SK-N-SH treated with all-trans-retinoic acid at 6 μM for 48 hours (cell line): ENCODE measurements around the gene RECQL5.

ENCODE experiments used
- ATAC-seq: fragments of 200-7000 bp; cut with Tn5 transposase; 3 replicates; pipeline ENCODE4 v1.9.1; 2020; ENCODE audit warnings: mild to moderate bottlenecking, moderate library complexity
- ARNTL ChIP-seq: fragments of 450-650 bp; formaldehyde crosslinking; IDR thresholded peaks from 2 replicates; pipeline ENCODE4 v1.5.0; 2020; ENCODE audit warnings: low read depth, mild to moderate bottlenecking, moderate library complexity, borderline replicate concordance
- BACH2 ChIP-seq: fragments of 250-450 bp; sonication (Bioruptor Pico); IDR thresholded peaks from 2 replicates; pipeline ENCODE4 v1.9.0; 2021; ENCODE audit warnings: mild to moderate bottlenecking, borderline replicate concordance
- CREB5 ChIP-seq: fragments of 250-450 bp; sonication (Bioruptor Pico); IDR thresholded peaks from 2 replicates; pipeline ENCODE4 v1.5.1; 2020; ENCODE audit warnings: low read depth, mild to moderate bottlenecking, moderate library complexity
- CSRNP3 ChIP-seq: fragments of 250-450 bp; sonication (Bioruptor Pico); IDR thresholded peaks from 2 replicates; pipeline ENCODE4 v1.5.1; 2021; ENCODE audit warnings: mild to moderate bottlenecking, moderate library complexity
- ESRRG ChIP-seq: fragments of 250-450 bp; sonication (Bioruptor Pico); IDR thresholded peaks from 2 replicates; pipeline ENCODE4 v1.6.1; 2021; ENCODE audit warnings: mild to moderate bottlenecking
- GLIS3 ChIP-seq: fragments of 250-450 bp; sonication (Bioruptor Pico); IDR thresholded peaks from 2 replicates; pipeline ENCODE4 v1.5.0; 2020; ENCODE audit warnings: mild to moderate bottlenecking, moderate library complexity
- ISL1 ChIP-seq: fragments of 250-450 bp; sonication (Bioruptor Pico); IDR thresholded peaks from 2 replicates; pipeline ENCODE4 v2.1.2; 2022; ENCODE audit warnings: mild to moderate bottlenecking, moderate library complexity
- OSR1 ChIP-seq: fragments of 250-450 bp; sonication (Bioruptor Pico); IDR thresholded peaks from 2 replicates; pipeline ENCODE4 v1.8.0; 2022; ENCODE audit warnings: moderate library complexity, mild to moderate bottlenecking, inconsistent platforms
- PATZ1 ChIP-seq: fragments of 250-450 bp; sonication (Bioruptor Pico); IDR thresholded peaks from 2 replicates; pipeline ENCODE4 v1.8.0; 2020; ENCODE audit warnings: mild to moderate bottlenecking, moderate library complexity, borderline replicate concordance
- POU6F1 ChIP-seq: fragments of 250-450 bp; sonication (Bioruptor Pico); IDR thresholded peaks from 2 replicates; pipeline ENCODE4 v1.8.0; 2021; ENCODE audit warnings: low read depth, mild to moderate bottlenecking, moderate library complexity, borderline replicate concordance
- PPARA ChIP-seq: fragments of 250-450 bp; sonication (Bioruptor Pico); IDR thresholded peaks from 2 replicates; pipeline ENCODE4 v1.5.0; 2020; ENCODE audit warnings: mild to moderate bottlenecking, borderline replicate concordance
- SNAI2 ChIP-seq: fragments of 250-450 bp; sonication (Bioruptor Pico); IDR thresholded peaks from 2 replicates; pipeline ENCODE4 v1.5.0; 2020; ENCODE audit warnings: mild to moderate bottlenecking, moderate library complexity
- TCF4 ChIP-seq: fragments of 250-450 bp; sonication (Bioruptor Pico); IDR thresholded peaks from 2 replicates; pipeline ENCODE4 v1.8.0; 2021; ENCODE audit warnings: mild to moderate bottlenecking, moderate library complexity, borderline replicate concordance
- TOX ChIP-seq: fragments of 250-450 bp; sonication (Bioruptor Pico); IDR thresholded peaks from 2 replicates; pipeline ENCODE4 v1.8.0; 2021; ENCODE audit warnings: mild to moderate bottlenecking, moderate library complexity, borderline replicate concordance
- TSHZ2 ChIP-seq: fragments of 250-450 bp; sonication (Bioruptor Pico); IDR thresholded peaks from 2 replicates; pipeline ENCODE4 v1.5.0; 2020; ENCODE audit warnings: mild to moderate bottlenecking, moderate library complexity
- ZC3H10 ChIP-seq: fragments of 250-450 bp; sonication (Bioruptor Pico); IDR thresholded peaks from 2 replicates; pipeline ENCODE4 v1.5.1; 2021; ENCODE audit warnings: mild to moderate bottlenecking, moderate library complexity
- ZFP3 ChIP-seq: fragments of 250-450 bp; sonication (Bioruptor Pico); IDR thresholded peaks from 2 replicates; pipeline ENCODE4 v1.5.0; 2020; ENCODE audit warnings: mild to moderate bottlenecking, moderate library complexity
- ZFP30 ChIP-seq: fragments of 450-650 bp; formaldehyde crosslinking; IDR thresholded peaks from 2 replicates; pipeline ENCODE4 v1.5.0; 2022; ENCODE audit warnings: mild to moderate bottlenecking, moderate library complexity
- ZNF565 ChIP-seq: fragments of 450-650 bp; formaldehyde crosslinking; conservative IDR thresholded peaks from 2 replicates; pipeline ENCODE4 v1.5.0; 2020; ENCODE audit warnings: low read depth, mild to moderate bottlenecking, moderate library complexity
- ZNF70 ChIP-seq: fragments of 450-650 bp; formaldehyde crosslinking; IDR thresholded peaks from 2 replicates; pipeline ENCODE4 v1.5.0; 2020; ENCODE audit warnings: mild to moderate bottlenecking, moderate library complexity
- ZNF8 ChIP-seq: fragments of 450-650 bp; formaldehyde crosslinking; IDR thresholded peaks from 2 replicates; pipeline ENCODE4 v1.5.0; 2020; ENCODE audit warnings: mild to moderate bottlenecking, moderate library complexity

Gene RECQL5

GRCh38 chr17:75666959-75667790 is at the start of gene RECQL5, which contains the start of gene SAP30BP:
TSS of gene RECQL5 (minus strand) at chr17:75667154. CDS start at chr17:75666557, 597 bp downstream.
TSS of gene SAP30BP (plus strand) at chr17:75667338. CDS start at chr17:75667373, 35 bp downstream.
- peak; percentile 100 for ATAC-seq
- TF ChIP-seq ZC3H10 (CRISPR knock-in tag) (no peak), CSRNP3 (no peak), SNAI2 (CRISPR knock-in tag) (no peak), CREB5 (CRISPR knock-in tag) (no peak), PPARA (CRISPR knock-in tag) (no peak), TCF4 (no peak), PATZ1 (no peak), ARNTL (CRISPR knock-in tag) (no peak), ZNF565 (CRISPR knock-in tag) (no peak), ISL1 (no peak), TOX (CRISPR knock-in tag) (no peak), BACH2 (no peak), OSR1 (no peak)

GRCh38 chr17:75712446-75712845 is 45.5 kb upstream of the RECQL5 start:
- no peak; the same call in 2 of the 3 replicates for ATAC-seq
- TF ChIP-seq ZNF70 (CRISPR knock-in tag) (no peak), PPARA (CRISPR knock-in tag) (no peak), TSHZ2 (CRISPR knock-in tag) (no peak), TOX (CRISPR knock-in tag) (no peak), CSRNP3 (no peak), OSR1 (no peak), CREB5 (CRISPR knock-in tag) (no peak), BACH2 (no peak), ARNTL (CRISPR knock-in tag) (no peak), ZNF8 (CRISPR knock-in tag) (no peak), GLIS3 (CRISPR knock-in tag) (no peak), ISL1 (no peak), ESRRG (no peak), ZFP3 (CRISPR knock-in tag) (no peak), ZFP30 (CRISPR knock-in tag) (no peak), POU6F1 (CRISPR knock-in tag) (no peak), PATZ1 (no peak)
